ENCODE data around the gene TNC. TPM values are rescaled to one million over a fixed set of nuclear protein-coding genes. Genes with fewer than 3 reads are reported as not detected.

TNC gene
- total RNA-seq, 1 experiment from 2014 or later: 5.7 TPM

DNA sequence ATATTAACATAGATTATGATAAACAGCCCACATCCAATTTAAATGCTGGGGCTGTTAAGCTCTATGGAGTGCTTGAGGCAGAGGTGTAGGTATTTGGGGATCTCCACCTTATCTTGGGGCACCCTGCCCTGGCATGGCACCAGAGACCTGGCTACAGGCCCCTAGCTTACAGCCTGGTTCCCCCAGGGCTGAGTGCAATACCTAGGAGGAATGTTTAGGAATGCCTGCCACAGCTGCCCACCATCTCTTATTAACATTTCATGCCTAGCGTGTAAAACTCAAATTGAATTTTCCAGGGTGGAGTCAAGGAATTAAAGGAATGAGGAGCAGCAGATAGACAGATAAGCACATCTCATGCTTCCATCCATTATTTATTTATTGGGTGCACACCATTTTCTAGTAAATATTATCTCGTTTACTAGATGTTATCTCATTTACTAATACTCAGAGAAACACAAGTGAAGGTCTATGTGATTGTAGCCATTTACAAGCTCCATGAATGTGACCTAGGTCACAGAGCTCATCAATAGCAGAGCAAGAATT lies 131.9 kb downstream of the TNC start:
- Histone ChIP-seq H3K4me1 (ENCODE audit: control insufficient read depth, insufficient read depth, low read length) (no peaks in the 10 kb centered on the region), H3K4me3 (ENCODE audit: low read depth in 2 of 2, low read length in 2 of 2) (no peak overlapping the region), H3K36me3 (ENCODE audit: control insufficient read depth, insufficient read depth, low read length) (no peaks in the 10 kb centered on the region), H3K27me3 (ENCODE audit: control insufficient read depth, insufficient read depth, low read length) (no peaks in the 10 kb centered on the region), H3K9me3 (ENCODE audit: control insufficient read depth, insufficient read depth, low read depth, low read length) (no peaks in the 10 kb centered on the region), H3K27ac (ENCODE audit: low read length) (no peak overlapping the region)
- ChIA-PET POLR2A (no interaction called here), CTCF (no interaction called here)
- ATAC-seq (no peak), DNase-seq (ENCODE audit: low read depth, low spot score) (no peak)
- in situ Hi-C loops (cut with HindIII; ENCODE audit: low pct_unique_long_range_greater_than_20kb, low sequenced_read_pairs) (no loop called here), intact Hi-C loops (cut with micrococcal nuclease; ENCODE audit: unreplicated experiment) (no loop called here)
- no TSS peak for BruUV-seq (replicated peaks)
- TF ChIP-seq, protein P1, sequence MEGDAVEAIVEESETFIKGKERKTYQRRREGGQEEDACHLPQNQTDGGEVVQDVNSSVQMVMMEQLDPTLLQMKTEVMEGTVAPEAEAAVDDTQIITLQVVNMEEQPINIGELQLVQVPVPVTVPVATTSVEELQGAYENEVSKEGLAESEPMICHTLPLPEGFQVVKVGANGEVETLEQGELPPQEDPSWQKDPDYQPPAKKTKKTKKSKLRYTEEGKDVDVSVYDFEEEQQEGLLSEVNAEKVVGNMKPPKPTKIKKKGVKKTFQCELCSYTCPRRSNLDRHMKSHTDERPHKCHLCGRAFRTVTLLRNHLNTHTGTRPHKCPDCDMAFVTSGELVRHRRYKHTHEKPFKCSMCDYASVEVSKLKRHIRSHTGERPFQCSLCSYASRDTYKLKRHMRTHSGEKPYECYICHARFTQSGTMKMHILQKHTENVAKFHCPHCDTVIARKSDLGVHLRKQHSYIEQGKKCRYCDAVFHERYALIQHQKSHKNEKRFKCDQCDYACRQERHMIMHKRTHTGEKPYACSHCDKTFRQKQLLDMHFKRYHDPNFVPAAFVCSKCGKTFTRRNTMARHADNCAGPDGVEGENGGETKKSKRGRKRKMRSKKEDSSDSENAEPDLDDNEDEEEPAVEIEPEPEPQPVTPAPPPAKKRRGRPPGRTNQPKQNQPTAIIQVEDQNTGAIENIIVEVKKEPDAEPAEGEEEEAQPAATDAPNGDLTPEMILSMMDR (IDR thresholded peaks at IDR 0.05): no peak
- TF ChIP-seq POLR2AphosphoS5 (IDR thresholded peaks at IDR 0.05; ENCODE audit: low read depth, low read length) (no peak), SIN3A (IDR thresholded peaks at IDR 0.05; ENCODE audit: borderline replicate concordance, insufficient read depth, low read depth, low read length) (no peak), TCF7L2 (IDR thresholded peaks at IDR 0.05; ENCODE audit: low read depth, low read length) (no peak)
- TF ChIP-seq, protein P2, sequence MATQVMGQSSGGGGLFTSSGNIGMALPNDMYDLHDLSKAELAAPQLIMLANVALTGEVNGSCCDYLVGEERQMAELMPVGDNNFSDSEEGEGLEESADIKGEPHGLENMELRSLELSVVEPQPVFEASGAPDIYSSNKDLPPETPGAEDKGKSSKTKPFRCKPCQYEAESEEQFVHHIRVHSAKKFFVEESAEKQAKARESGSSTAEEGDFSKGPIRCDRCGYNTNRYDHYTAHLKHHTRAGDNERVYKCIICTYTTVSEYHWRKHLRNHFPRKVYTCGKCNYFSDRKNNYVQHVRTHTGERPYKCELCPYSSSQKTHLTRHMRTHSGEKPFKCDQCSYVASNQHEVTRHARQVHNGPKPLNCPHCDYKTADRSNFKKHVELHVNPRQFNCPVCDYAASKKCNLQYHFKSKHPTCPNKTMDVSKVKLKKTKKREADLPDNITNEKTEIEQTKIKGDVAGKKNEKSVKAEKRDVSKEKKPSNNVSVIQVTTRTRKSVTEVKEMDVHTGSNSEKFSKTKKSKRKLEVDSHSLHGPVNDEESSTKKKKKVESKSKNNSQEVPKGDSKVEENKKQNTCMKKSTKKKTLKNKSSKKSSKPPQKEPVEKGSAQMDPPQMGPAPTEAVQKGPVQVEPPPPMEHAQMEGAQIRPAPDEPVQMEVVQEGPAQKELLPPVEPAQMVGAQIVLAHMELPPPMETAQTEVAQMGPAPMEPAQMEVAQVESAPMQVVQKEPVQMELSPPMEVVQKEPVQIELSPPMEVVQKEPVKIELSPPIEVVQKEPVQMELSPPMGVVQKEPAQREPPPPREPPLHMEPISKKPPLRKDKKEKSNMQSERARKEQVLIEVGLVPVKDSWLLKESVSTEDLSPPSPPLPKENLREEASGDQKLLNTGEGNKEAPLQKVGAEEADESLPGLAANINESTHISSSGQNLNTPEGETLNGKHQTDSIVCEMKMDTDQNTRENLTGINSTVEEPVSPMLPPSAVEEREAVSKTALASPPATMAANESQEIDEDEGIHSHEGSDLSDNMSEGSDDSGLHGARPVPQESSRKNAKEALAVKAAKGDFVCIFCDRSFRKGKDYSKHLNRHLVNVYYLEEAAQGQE (IDR thresholded peaks at IDR 0.05; ENCODE audit: insufficient read depth in 1 of 2, low read depth in 2 of 2, low read length in 1 of 2): no peak

DNA sequence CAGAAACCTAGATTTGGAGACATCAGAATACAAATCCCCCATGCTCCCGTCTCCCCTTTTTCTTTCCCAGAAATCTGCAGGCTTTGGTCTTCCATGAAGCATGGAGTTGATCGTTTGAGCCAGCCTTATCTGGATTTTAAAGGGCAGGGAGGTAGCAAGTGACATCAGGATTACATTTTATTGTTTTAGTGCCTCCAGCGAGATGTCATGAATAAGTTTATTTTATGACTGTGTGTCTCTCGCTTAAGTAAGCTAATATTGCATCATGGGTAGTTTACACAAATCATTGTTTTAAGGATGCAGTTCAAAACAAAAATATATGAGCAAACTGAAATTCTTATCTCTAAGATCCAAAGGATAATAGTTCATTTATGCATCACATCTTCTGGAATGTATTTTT lies 136.9 kb downstream of the TNC start:
- POLR2A ChIA-PET: no interaction called here
- ATAC-seq (no peak), DNase-seq (ENCODE audit: low read depth, low spot score) (no peak)
- Histone ChIP-seq H3K36me3 (ENCODE audit: control insufficient read depth, insufficient read depth, low read length) (no peaks in the 10 kb centered on the region), H3K9me3 (ENCODE audit: control insufficient read depth, insufficient read depth, low read depth, low read length) (no peaks in the 10 kb centered on the region), H3K4me3 (ENCODE audit: low read depth in 2 of 2, low read length in 2 of 2) (no peak overlapping the region), H3K4me1 (ENCODE audit: control insufficient read depth, insufficient read depth, low read length) (no peaks in the 10 kb centered on the region), H3K27ac (ENCODE audit: low read length) (no peak overlapping the region), H3K27me3 (ENCODE audit: control insufficient read depth, insufficient read depth, low read length) (no peaks in the 10 kb centered on the region)
- no TSS peak for BruUV-seq (replicated peaks)
- intact Hi-C loops (cut with micrococcal nuclease; ENCODE audit: unreplicated experiment) (no loop called here), in situ Hi-C loops (cut with HindIII; ENCODE audit: low pct_unique_long_range_greater_than_20kb, low sequenced_read_pairs) (no loop called here)
- TF ChIP-seq, protein P1 (IDR thresholded peaks at IDR 0.05): no peak
- TF ChIP-seq SIN3A (IDR thresholded peaks at IDR 0.05; ENCODE audit: borderline replicate concordance, insufficient read depth, low read depth, low read length) (no peak), TCF7L2 (IDR thresholded peaks at IDR 0.05; ENCODE audit: low read depth, low read length) (no peak), POLR2AphosphoS5 (IDR thresholded peaks at IDR 0.05; ENCODE audit: low read depth, low read length) (no peak)
- TF ChIP-seq, protein P2 (IDR thresholded peaks at IDR 0.05; ENCODE audit: insufficient read depth in 1 of 2, low read depth in 2 of 2, low read length in 1 of 2): no peak
- CTCF ChIA-PET: no interaction called here
